ENCODE measurements around the gene TTC27.

- no peak for TF ChIP-seq POLR2AphosphoS5 (IDR thresholded peaks at IDR 0.05; ENCODE audit: borderline replicate concordance, low read depth, low read length)
- no peak for TF ChIP-seq EZH2 (IDR thresholded peaks at IDR 0.05)
- TF ChIP-seq FOXP2 (optimal IDR thresholded peaks at IDR 0.05; ENCODE audit: control extremely low read depth, extremely low read length, insufficient read depth), result no peak
These were observed 87.6 kb downstream of the TTC27 start for GRCh38 chr2:32715391-32715841.
